Hepatocyte (in vitro differentiated cells): ENCODE data around the gene ROR1. TPM values are rescaled to one million over a fixed set of nuclear protein-coding genes. Genes with fewer than 3 reads are reported as not detected.

ENCODE experiments used
- DNase-seq: peaks from one replicate; pipeline ENCODE4 v3.0.0-alpha.2; 2016; ENCODE audit warnings: low spot score
- H2AFZ ChIP-seq: fragments of 200-600 bp; sonication (generic); 2 replicates; pipeline ENCODE4 v1.6.0; 2016; ENCODE audit warnings: antibody characterized with exemption, mild to moderate bottlenecking
- H3K27ac ChIP-seq: fragments of 200-600 bp; sonication (generic); 2 replicates; pipeline ENCODE4 v1.5.1; 2016; ENCODE audit warnings: mild to moderate bottlenecking
- H3K27me3 ChIP-seq: fragments of 200-600 bp; sonication (generic); 2 replicates; pipeline ENCODE4 v1.6.1; 2016
- H3K36me3 ChIP-seq: fragments of 200-600 bp; sonication (generic); replicated peaks from 2 replicates; pipeline ENCODE4 v1.5.1; 2016; ENCODE audit warnings: low read depth; ENCODE audit not compliant: insufficient read depth
- H3K4me1 ChIP-seq: fragments of 200-600 bp; sonication (generic); 2 replicates; pipeline ENCODE4 v1.5.1; 2016; ENCODE audit warnings: mild to moderate bottlenecking, moderate library complexity; ENCODE audit not compliant: insufficient read depth
- H3K4me2 ChIP-seq: fragments of 200-600 bp; sonication (generic); 2 replicates; pipeline ENCODE4 v1.6.0; 2016
- H3K4me3 ChIP-seq: fragments of 200-600 bp; sonication (generic); 2 replicates; pipeline ENCODE4 v1.5.1; 2016; ENCODE audit warnings: mild to moderate bottlenecking
- H3K79me2 ChIP-seq: fragments of 200-600 bp; sonication (generic); 2 replicates; pipeline ENCODE4 v1.6.0; 2017; ENCODE audit warnings: mild to moderate bottlenecking
- H3K9me2 ChIP-seq: fragments of 200-600 bp; sonication (generic); replicated peaks from 2 replicates; pipeline ENCODE4 v1.6.0; 2017; ENCODE audit warnings: mild to moderate bottlenecking; ENCODE audit not compliant: insufficient read depth
- H3K9me3 ChIP-seq: fragments of 200-600 bp; sonication (generic); 2 replicates; pipeline ENCODE4 v1.5.1; 2016; ENCODE audit warnings: low read depth, mild to moderate bottlenecking
- H4K20me1 ChIP-seq: fragments of 200-600 bp; sonication (generic); 2 replicates; pipeline ENCODE4 v1.6.0; 2016; ENCODE audit warnings: mild to moderate bottlenecking; ENCODE audit not compliant: insufficient read depth, poor library complexity, severe bottlenecking
- CTCF ChIP-seq: fragments of 200-600 bp; sonication (generic); IDR thresholded peaks from 2 replicates; pipeline ENCODE4 v1.5.1; 2016; ENCODE audit warnings: antibody characterized with exemption, mild to moderate bottlenecking; ENCODE audit not compliant: poor library complexity
- EZH2 ChIP-seq: fragments of 200-600 bp; sonication (generic); IDR thresholded peaks from 2 replicates; pipeline ENCODE4 v1.6.1; 2016; ENCODE audit warnings: antibody characterized with exemption, mild to moderate bottlenecking, borderline replicate concordance
- EZH2phosphoT487 ChIP-seq: fragments of 200-600 bp; sonication (generic); IDR thresholded peaks from one replicate; pipeline ENCODE4 v1.6.1; 2018; ENCODE audit warnings: antibody characterized with exemption, mild to moderate bottlenecking, low read depth, moderate library complexity; ENCODE audit not compliant: unreplicated experiment, severe bottlenecking
- WGBS: methylation state at CpG from one replicate; pipeline ENCODE4 v1.1.6; 2016; ENCODE audit warnings: low lambda C conversion rate; ENCODE audit errors: missing lambda C conversion rate; 5-methylcytosine and 5-hydroxymethylcytosine counted together
- polyA plus RNA-seq: library from polyadenylated mRNA; unstranded; fragments of >200 nt; fragmentation: Nextera tagmentation; extraction: Ambion mirVana; gene quantifications from 2 replicates; pipeline ENCODE4 v1.2.1, GENCODE V29; 2016
- total RNA-seq: library from RNA; depleted of rRNA; stranded (reverse); fragments of >200 nt; gene quantifications from 2 replicates; pipeline ENCODE4 v1.2.3, GENCODE V29; 2014

ROR1 gene
- total and polyA plus RNA-seq, 2 experiments from 2014 or later = 16.4 to 27.7 TPM

GRCh38 chr1:63780565-63780964 lies 6.7 kb downstream of the ROR1 start:
- TF ChIP-seq CTCF (no peak), EZH2phosphoT487 (no peak), EZH2 (no peak)
- Histone ChIP-seq H3K27ac (no peak overlapping the region), H3K4me2 (no peak overlapping the region), H3K9me3 (no peaks in the 10 kb centered on the region), H3K4me3 (no peak overlapping the region), H2AFZ (no peak overlapping the region), H3K36me3 (no peaks in the 10 kb centered on the region), H3K27me3 (no peaks in the 10 kb centered on the region), H3K9me2 (no peaks in the 10 kb centered on the region), H4K20me1 (peaks cover 26% of the 10 kb centered on the region), H3K4me1 (peaks cover 43% of the 10 kb centered on the region), H3K79me2 (peaks cover 98% of the 10 kb centered on the region)
- no peak for DNase-seq
- WGBS = 51% methylated on average over 3 of the region's 3 CpGs

- Histone ChIP-seq H3K79me2 (peaks cover 91% of the 10 kb centered on the region), H3K9me3 (no peaks in the 10 kb centered on the region), H3K9me2 (no peaks in the 10 kb centered on the region), H3K27ac (no peak overlapping the region), H3K4me1 (peaks cover 29% of the 10 kb centered on the region), H3K4me3 (no peak overlapping the region), H2AFZ (no peak overlapping the region), H3K36me3 (no peaks in the 10 kb centered on the region), H4K20me1 (peaks cover 19% of the 10 kb centered on the region), H3K27me3 (no peaks in the 10 kb centered on the region), H3K4me2 (no peak overlapping the region)
- no peak for DNase-seq
- TF ChIP-seq EZH2phosphoT487 (no peak), CTCF (no peak), EZH2 (no peak)
- WGBS = 77% methylated on average over 2 of the region's 2 CpGs
These were observed 9.2 kb downstream of the ROR1 start for GRCh38 chr1:63782982-63783381.

- H3K36me3 ChIP-seq = no peaks in the 10 kb centered on the region
- H4K20me1 ChIP-seq = peaks cover 16% of the 10 kb centered on the region
- no peak overlapping the region for H3K27ac ChIP-seq
- H3K9me3 ChIP-seq = no peaks in the 10 kb centered on the region
- no peaks in the 10 kb centered on the region for H3K27me3 ChIP-seq
- H3K4me3 ChIP-seq = no peak overlapping the region
- H3K79me2 ChIP-seq = peaks cover 89% of the 10 kb centered on the region
- peaks cover 18% of the 10 kb centered on the region for H3K4me1 ChIP-seq
- no peak for DNase-seq
- no peaks in the 10 kb centered on the region for H3K9me2 ChIP-seq
- no peak overlapping the region for H3K4me2 ChIP-seq
- TF ChIP-seq EZH2 = no peak
- TF ChIP-seq CTCF = no peak
- H2AFZ ChIP-seq = no peak overlapping the region
These were observed 10.3 kb downstream of the ROR1 start for GRCh38 chr1:63784083-63784482.
